Colonic mucosa (tissue), 4 donors: ENCODE measurements around the gene RAD21L1. TPM values are rescaled to one million over a fixed set of nuclear protein-coding genes. Genes with fewer than 3 reads are reported as not detected.

Experiments
- DNase-seq: peaks from one replicate; pipeline ENCODE4 v3.0.0-alpha.2; 2020
- H3K27ac ChIP-seq: fragments of 200-600 bp; one replicate; pipeline ENCODE4 v1.8.0; 2021
- H3K27me3 ChIP-seq: fragments of 200-600 bp; one replicate; pipeline ENCODE4 v1.8.0; 2021
- H3K36me3 ChIP-seq: fragments of 200-600 bp; one replicate; pipeline ENCODE4 v1.8.0; 2021
- H3K4me1 ChIP-seq: fragments of 200-600 bp; one replicate; pipeline ENCODE4 v1.8.0; 2021; ENCODE audit warnings: mild to moderate bottlenecking
- H3K4me3 ChIP-seq: fragments of 200-600 bp; one replicate; pipeline ENCODE4 v1.8.0; 2021
- H3K9ac ChIP-seq, 2 donors: one replicate each; pipeline ENCODE4 v1.7.0; 2013; ENCODE audit warnings: control low read depth in 2 of 2, low read depth in 2 of 2, low read length in 2 of 2
- H3K9me3 ChIP-seq: fragments of 200-600 bp; one replicate; pipeline ENCODE4 v1.8.0; 2021
- CTCF ChIP-seq: fragments of 200-600 bp; IDR thresholded peaks from one replicate; pipeline ENCODE4 v1.8.0; 2022; ENCODE audit warnings: antibody characterized with exemption, mild to moderate bottlenecking
- intact Hi-C: fragments of 100-400 bp; cut with DNase I; formaldehyde crosslinking; loops from one replicate; pipeline ENCODE4 v1.14.1; 2022
- total RNA-seq, 2 donors: library from RNA; stranded (reverse); fragmentation: NEBNext Ultra II Directional in 1 of 2; extraction: Animal tissue kit (Norgen Biotek cat#: 25700) in 1 of 2; gene quantifications; one replicate each; pipeline ENCODE4 v1.2.1, GENCODE V29; 2021
- donor health status: healthy.
- donor health status: DM: no; HTN: no; CAD: no.
- donor health status: DM: no; HTN: no; CAD: no.

The RAD21L1 gene
- total RNA-seq, 2 donors from 2014 or later: not detected

GRCh38 chr20:1296117-1296610 lies 70.3 kb downstream of the RAD21L1 start:
- H3K27me3 ChIP-seq: no peaks in the 10 kb centered on the region
- intact Hi-C loops: no loop called here
- DNase-seq: no peak
- no peak for TF ChIP-seq CTCF
- H3K4me3 ChIP-seq: no peak overlapping the region
- no peaks in the 10 kb centered on the region for H3K9me3 ChIP-seq
- H3K9ac ChIP-seq: no peak overlapping the region
- H3K36me3 ChIP-seq: no peaks in the 10 kb centered on the region
- no peak overlapping the region for H3K27ac ChIP-seq
- no peaks in the 10 kb centered on the region for H3K4me1 ChIP-seq

- Histone ChIP-seq H3K27me3 (no peaks in the 10 kb centered on the region), H3K27ac (no peak overlapping the region), H3K9ac (no peak overlapping the region), H3K36me3 (no peaks in the 10 kb centered on the region), H3K4me3 (no peak overlapping the region), H3K9me3 (no peaks in the 10 kb centered on the region), H3K4me1 (no peaks in the 10 kb centered on the region)
- no peak for DNase-seq
- TF ChIP-seq CTCF: no peak
- intact Hi-C loops: no loop called here
Observed at GRCh38 chr20:1296922-1297321, 71.1 kb downstream of the RAD21L1 start.

DNA sequence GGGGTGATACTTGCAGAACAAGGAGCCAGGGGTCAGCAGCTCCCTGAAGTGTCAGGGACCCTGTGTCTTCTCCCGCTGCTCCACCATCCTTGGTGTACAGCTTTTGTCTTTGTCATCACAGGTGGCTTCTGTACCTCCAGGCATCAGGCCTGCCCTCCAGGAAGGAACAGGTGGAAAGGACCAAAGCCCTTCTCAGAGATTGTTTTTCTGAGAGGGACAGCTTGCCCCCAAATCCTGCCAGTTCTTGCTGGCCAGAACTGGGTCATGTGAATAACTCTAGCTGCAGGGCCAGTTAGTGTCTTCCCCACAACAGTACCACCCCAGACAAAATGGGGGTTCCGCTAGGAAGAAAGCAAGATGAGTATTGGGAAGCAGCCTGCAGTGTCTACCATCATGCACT lies 71.6 kb downstream of the RAD21L1 start:
- Histone ChIP-seq H3K9ac (no peak overlapping the region), H3K27ac (no peak overlapping the region), H3K27me3 (no peaks in the 10 kb centered on the region), H3K4me1 (no peaks in the 10 kb centered on the region), H3K9me3 (no peaks in the 10 kb centered on the region), H3K36me3 (no peaks in the 10 kb centered on the region), H3K4me3 (no peak overlapping the region)
- no peak for DNase-seq
- TF ChIP-seq CTCF: no peak
- intact Hi-C loops: no loop called here

DNA sequence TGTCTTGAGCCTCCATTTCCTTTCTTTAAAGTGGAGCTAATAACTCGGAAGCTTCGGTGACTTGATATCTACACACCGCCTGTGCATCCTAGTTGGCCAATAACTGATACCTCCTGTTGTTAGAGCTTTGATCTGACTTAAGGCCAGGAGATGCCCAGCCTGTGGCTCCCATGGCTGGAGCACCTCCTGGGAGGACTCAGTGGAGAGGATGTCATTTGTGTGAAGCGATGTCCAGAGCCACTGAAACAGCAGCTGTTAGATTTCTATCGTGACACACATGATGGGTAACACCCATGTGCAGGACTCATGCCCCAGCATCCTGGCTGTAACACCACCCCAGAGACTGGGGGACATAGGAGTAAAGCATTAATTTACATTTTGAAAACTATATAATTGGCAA lies 72.3 kb downstream of the RAD21L1 start:
- Histone ChIP-seq H3K9me3 (no peaks in the 10 kb centered on the region), H3K36me3 (no peaks in the 10 kb centered on the region), H3K4me1 (no peaks in the 10 kb centered on the region), H3K27me3 (no peaks in the 10 kb centered on the region), H3K27ac (no peak overlapping the region), H3K9ac (no peak overlapping the region), H3K4me3 (no peak overlapping the region)
- no peak for DNase-seq
- no peak for TF ChIP-seq CTCF
- intact Hi-C loops: no loop called here

GRCh38 chr20:1298888-1299511 lies 73.2 kb downstream of the RAD21L1 start:
- H3K36me3 ChIP-seq: no peaks in the 10 kb centered on the region
- H3K9ac ChIP-seq: no peak overlapping the region
- no peak overlapping the region for H3K4me3 ChIP-seq
- TF ChIP-seq CTCF: no peak
- intact Hi-C loops: no loop called here
- H3K9me3 ChIP-seq: no peaks in the 10 kb centered on the region
- H3K27ac ChIP-seq: no peak overlapping the region
- H3K4me1 ChIP-seq: no peaks in the 10 kb centered on the region
- H3K27me3 ChIP-seq: no peaks in the 10 kb centered on the region
- DNase-seq: no peak
